ENCODE data around the gene MLIP.

Gene MLIP

DNA sequence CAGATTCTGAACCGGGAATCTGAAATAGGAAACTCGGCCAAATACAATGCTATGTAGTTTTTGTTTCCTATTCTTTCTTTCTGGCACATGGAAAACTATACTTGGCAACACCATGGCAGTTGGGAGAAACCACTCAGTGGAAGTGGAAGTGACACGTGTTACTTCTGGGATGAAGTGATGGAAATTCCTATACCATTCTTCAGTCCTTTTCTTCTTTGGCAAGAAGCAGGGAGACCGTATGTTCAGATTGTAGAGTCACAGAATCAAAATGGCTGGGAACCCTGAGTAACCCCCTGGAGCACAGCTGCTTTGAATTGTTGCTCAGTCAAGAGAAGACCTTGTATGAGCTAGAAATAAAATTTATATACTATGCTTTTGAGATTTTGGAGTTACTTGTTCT lies 178.2 kb downstream of the MLIP start:
- DNase-seq = no peak

DNA sequence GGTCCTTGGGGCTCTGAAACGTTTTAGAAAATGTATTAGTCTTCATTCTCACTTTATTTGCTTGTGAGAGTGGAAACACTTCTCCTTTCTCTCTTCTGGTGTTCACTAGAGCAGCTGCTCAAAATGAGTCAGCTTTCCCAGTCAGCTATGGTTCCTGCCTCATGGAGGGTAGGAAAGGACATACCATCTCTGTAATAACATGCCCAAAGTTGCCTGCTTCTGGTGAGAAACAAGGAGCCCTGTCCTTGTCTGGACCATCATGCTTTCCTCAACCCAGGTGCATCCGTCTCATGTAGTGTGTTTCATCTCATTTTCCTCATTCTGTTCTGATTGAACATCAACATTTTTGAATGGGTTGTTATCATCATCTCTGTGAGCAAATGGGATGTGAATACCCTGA lies 179.9 kb downstream of the MLIP start:
- no peak for DNase-seq

DNA sequence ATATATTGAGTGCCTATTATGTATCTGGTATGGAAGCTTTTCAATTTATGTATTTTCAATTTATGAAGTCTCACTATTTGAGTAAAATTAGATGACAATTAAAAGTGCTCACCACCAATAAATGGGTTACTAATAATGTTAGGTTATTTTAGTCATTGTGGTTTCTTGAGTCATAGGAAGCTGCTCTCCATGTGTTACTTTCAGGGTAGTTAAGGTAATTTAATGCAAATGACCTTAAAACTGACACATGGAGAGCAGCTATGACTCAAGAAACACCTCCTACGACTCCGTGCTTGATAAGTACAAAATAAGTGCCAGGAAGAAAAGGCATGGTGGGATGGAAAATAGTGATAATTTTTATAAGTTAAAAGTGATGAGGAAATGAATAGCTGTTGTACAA lies 180.5 kb downstream of the MLIP start:
- no peak for DNase-seq

DNA sequence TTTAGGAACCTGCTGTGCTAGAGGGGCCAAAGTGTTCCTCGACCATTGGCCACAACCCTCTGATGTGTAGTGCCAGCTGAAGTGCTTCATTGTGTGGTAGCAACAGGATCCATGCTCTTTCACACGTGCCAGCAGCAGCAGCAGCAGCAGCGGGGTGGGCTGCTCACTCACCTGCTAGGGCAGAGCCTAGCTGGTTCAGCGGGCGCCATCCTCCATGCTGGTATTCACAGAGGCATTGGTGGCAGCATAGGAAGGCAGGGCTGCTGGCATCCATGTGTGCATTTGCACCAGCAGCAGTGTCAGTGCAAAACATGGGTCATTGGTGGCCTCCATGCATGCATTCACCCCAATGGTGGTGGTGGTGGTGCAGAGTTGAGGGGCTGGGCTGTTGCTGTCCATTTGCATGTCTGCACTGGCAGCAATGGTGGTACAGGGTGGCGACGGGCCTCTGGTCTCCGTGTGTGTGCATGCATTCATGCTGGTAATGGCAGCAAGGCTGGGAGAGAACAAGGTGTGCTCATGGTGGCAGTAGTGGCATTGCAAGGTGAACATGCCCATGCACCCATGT lies 183.8 kb downstream of the MLIP start:
- DNase-seq = no peak

DNA sequence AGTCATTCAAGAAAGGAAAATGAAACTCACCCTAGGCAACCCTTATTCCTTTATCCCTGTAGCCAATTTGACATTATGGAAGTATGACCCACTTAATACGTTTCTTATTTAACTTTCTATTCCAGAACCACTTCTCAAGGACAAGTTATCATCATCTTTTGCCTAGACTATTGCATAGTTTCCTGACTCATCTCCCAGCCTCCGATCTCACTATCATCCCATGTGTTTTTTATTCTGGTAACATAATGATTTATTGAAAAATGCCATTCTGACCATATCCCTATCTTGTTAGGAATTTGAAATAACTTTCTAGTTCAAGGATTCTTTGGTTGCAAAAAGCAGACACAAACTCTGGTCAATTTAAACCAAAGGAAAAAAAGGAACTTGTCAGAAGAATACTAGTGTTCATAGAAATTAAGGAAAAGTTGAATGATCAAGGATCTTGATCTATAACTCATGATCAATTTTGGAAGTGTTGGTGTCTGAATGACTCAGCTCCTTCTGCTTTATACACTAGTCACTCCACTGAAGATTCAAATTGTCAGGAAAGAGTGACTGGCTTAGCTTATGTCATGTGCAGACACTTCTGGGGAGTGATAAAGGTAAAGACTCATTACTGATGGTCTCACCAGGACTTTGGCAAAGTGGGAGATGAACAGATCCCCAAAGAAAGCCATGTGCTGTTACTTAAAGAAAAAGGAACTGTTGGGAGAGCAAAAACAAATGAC lies 188.5 kb downstream of the MLIP start:
- DNase-seq = no peak

DNA sequence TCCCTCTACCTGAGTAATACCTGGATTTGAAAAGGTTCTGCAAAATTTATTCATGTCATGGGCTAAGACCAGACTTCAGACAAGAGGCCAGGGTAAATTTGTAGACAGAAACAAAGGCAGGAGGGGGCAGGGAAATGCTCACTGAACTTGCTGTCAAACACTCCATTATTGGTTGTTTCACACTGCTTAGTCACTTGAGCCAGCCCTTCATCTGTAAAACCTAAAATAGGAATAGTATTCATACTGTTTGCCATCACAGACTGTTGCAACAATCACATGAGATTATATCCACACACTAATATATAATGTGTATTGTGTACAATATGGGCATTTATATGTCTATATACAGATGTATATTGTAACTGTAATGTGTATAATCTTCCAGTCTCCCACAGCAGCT lies 190.5 kb downstream of the MLIP start:
- DNase-seq = no peak

DNA sequence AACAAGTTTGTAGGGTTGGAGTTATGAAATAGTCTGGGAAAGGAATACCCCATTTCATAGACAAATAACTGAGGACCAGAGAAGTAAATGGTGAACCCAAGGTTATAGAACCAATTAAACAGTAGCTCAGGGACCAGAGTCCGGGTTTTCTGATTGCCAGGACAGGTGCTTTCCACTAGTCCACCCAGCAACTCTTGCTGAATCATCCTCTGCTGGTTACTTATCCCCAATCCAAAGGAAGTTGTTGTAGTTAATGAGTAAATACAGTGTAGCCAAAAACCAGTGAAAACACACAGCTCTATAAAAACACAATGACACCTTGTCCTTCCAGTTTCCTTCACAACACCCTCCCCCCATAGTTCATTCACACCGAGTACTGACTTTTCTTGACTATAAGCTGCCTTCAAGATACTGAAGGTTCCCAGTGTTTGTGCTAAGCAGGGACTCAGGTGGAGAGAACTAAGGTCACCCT lies 196.2 kb downstream of the MLIP start:
- DNase-seq = no peak

DNA sequence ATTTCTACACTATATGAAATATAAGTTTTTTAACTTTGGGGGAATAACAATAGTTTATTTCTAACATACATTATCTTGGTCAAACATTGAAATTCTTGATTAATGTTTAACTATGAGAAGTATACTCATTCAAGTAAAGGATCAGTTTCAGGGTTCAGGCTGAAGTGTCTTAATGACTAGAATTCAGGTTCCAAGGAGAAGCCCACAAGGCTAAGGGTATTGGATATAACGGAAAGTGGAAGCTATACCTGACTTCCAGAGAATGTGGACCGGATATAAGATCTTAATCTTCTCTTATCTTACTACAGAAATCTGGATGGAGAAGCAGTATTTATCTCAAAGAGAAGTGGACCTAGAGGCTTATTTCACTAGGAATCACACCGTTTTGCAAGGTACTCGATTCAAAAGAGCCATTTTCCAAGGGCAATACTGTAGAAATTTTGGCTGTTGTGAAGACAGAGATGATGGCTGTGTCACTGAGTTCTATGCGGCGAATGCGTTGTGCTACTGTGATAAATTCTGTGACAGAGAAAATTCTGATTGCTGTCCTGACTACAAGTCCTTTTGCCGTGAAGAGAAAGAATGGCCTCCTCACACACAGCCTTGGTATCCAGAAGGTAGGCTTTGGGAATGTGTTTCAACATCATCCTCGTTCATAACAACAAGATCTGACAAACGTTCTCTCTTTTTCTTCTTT lies 197.2 kb downstream of the MLIP start, which contains the start of gene TINAG:
Gene TINAG (plus strand): TSS at position 153 of the 697 bp plus-strand sequence. CDS start 110 bp downstream, at position 263.
- no peak for DNase-seq

DNA sequence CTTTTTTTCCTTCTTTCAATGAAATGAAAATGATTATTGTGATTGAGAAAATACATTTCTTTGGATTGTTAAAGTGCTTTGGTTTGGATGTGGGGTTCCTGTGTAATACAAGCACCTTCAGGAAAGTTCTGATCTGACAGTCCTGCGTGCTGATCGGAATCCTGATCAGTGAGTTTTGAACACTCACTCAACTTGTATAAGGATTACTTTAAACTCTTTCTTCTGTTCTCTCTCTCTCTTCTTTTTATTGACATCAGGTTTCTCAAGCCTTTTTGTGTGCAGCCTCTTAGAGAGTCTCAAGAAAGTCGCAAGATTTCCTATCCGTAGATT lies 197.7 kb downstream of the MLIP start:
- DNase-seq = no peak

DNA sequence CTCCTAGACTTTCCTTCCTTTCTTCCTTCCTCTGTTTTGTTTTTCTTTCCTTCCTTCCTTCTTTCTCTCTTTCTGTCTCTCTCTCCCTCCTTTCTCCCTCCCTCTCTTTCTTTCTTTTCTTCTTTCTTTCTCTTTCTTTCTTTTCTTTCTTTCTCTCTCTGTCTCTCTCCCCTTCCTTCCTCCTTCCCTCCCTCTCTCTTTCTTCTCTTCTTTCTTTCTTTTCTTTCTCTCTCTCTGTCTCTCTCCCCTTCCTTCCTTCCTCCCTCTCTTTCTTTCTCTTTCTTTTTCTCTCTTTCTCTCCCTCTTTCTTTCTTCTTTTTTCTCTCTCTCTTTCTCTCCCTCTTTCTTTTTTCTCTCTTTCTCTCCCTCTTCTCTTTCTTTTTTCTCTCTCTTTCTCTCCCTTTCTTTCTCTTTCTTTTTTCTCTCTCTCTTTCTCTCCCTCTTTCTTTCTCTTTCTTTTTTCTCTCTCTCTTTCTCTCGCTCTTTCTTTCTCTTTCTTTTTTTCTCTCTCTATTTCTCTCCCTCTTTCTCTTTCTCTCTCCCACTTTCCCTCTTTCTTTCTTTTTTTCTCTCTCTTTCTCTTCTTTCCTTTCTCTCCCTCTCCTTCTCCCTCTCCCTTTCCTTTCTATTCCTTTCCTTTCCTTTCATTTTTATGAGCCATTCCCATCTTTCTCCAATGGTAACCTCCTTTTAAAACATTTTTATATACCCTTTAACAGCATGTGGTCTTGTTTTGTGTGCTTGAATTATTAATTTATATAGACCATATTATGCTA lies 199.3 kb downstream of the MLIP start:
- DNase-seq = no peak

DNA sequence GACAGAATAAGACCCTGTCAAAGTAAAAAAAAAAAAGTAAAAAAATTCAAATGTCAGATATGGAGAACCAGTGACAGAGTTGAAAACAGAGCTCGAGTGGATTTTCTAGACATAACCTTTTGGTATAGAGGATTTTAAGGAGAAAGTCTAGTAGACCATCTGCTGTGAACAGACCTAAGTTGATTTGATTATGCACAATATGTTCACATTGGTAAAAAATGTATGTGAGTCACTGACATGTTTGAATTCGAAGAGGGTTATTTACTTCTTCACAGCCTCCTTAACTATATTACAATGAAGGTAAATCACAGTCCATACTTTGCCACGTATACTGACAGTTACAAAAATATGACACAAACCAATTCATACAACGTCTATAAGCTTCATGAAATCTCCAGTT lies 204.4 kb downstream of the MLIP start:
- no peak for DNase-seq

Data from NCI-H748 treated with DMSO at 0.1 percent for 48 hours (cell line).